GM21723 (cell line): ENCODE data around the gene ZMAT1.
A peak's percentile ranks its signal among the peaks of the same experiment; 100 is the strongest.
"Not testable (repeated sequence)": the region's sequence is repeated elsewhere in the genome, so short reads cannot be mapped to it uniquely, and the experiment has no call there.

Experiments
- ATAC-seq: cut with Tn5 transposase; IDR thresholded peaks from one replicate; pipeline ENCODE4 v1.9.1; 2021; ENCODE audit warnings: mild to moderate bottlenecking, moderate library complexity; ENCODE audit not compliant: unreplicated experiment

The ZMAT1 gene

GRCh38 chrX:101931488-101932248 lies at the start of gene ZMAT1:
Gene ZMAT1 (minus strand): TSS chrX:101932027. CDS start chrX:101932008, 19 bp downstream.
- ATAC-seq: peak; percentile 92

- ATAC-seq: no peak
Measured at GRCh38 chrX:101977106-101977505, 45.3 kb upstream of the ZMAT1 start.

DNA sequence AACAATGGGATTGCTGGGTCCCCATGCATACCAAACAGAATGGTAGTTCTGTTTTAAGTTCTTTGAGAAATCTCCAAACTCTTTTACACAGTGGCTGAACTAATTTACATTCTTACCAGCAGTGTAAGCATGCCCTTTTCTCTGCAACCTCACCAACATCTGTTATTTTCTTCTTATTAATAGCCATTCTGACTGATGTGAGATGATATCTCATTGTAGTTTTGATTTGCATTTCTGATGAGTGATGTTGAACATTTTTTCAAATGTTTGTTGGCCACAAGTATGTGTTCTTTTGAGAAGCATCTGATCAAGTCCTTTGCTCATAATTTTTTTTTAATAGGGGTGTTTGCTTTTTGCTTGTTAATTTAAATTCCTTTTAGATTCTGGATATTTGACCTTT lies 41.2 kb upstream of the ZMAT1 start:
- ATAC-seq: no peak

- not testable (repeated sequence) for ATAC-seq
Measured at GRCh38 chrX:101964923-101965539, 33.2 kb upstream of the ZMAT1 start.

DNA sequence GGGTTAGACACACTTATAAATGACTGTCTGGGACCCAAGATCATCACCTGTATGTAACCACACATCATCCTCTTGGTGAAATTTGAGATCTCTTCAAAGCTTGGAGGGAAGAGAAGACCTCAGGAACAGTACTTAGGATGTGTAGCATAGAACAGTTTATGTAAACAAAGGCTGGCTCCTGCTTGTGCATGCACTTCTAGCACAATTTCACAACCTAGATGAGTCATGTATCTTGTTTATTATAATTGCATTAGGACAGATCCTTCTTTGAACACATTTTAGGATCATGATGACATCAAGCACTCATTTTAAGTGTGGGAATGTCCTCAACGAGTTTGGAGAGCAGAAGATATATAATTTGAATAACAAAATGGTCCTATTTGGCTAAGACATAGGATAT lies 26.3 kb upstream of the ZMAT1 start:
- no peak for ATAC-seq

- ATAC-seq: no peak
Measured at GRCh38 chrX:101957174-101957573, 25.3 kb upstream of the ZMAT1 start.

DNA sequence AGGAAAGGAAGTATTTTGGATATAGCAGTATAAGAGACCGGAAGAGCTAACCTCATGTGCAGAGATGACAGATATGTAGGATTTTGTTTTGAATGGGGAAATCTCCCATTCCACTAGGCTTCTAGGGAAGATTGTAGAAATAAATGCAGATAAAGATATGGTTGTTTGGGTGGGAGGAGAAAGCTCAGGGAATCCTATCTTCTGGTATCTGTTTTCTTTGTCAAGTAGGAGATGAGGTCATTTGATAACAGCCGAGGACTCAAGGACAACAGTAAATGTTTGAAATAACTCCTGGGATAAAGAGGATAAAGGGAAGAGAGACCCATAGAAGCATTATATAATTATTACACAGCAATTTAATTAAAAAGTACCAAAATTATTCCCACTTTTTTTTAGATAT lies 24.7 kb upstream of the ZMAT1 start:
- no peak for ATAC-seq

DNA sequence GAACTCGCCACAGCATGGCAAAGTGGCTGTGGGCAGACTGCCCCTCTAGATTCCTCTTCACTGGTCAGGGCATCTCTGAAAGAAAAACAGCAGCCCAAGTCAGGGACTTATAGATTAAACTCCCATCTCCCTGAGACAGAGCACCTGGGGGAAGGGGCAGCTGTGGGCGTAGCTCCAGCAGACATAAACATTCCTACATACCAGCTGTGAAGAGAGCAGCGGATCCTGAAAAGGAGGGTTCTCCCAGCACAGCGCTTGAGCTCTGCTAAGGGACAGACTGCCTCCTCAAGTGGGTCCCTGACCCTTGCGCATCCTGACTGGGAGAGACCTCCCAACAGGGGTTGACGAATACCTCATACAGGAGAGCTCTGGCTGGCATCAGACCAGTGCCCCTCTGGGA lies 18.8 kb upstream of the ZMAT1 start:
- no peak for ATAC-seq

GRCh38 chrX:101932249-101932570 lies 383 bp upstream of the ZMAT1 start:
- no peak for ATAC-seq

DNA sequence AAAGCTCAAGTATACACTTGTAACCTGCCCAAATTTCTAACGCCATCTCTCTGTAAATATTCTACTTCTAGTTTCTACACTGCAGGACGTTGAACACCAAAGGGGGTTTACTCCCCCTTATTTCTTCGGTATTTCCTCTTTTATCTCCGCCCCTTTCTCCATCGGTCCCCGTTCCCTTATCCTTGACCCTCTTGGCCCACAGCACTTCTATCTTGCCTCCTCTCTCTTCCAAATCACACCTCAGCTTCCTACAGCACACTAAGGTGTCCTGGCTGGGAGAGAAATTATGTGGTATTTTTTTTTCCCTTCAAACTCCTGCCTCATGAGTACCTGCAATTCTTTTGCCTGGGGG lies 715 bp downstream of the ZMAT1 start:
- peak; percentile 16 for ATAC-seq

DNA sequence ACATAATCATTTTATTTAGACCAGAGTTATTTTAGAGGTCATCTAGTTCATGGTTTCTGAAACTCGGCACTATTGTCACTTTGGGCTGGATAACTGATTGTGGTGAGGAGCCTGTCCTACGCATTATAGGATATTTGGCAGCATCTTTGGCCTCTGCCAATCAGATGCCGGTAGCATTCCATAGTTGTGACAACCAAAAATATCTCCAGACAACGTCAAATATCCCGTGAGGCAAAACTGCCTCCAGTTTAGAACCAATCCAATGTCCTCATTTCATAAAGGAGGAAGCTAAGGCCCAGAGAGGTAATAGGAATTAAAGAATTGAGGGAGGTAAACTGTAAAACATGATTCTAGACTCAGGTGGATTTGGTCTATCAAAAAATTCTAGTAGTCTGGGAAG lies 6.1 kb downstream of the ZMAT1 start:
- no peak for ATAC-seq

GRCh38 chrX:101918751-101919150 lies 13.1 kb downstream of the ZMAT1 start:
- no peak for ATAC-seq

GRCh38 chrX:101906136-101906796 lies 25.6 kb downstream of the ZMAT1 start:
- no peak for ATAC-seq

- no peak for ATAC-seq
Measured at GRCh38 chrX:101904996-101905395, 26.8 kb downstream of the ZMAT1 start.
